Neural cell (in vitro differentiated cells): ENCODE results near the gene CALHM2. TPM values are rescaled to one million over a fixed set of nuclear protein-coding genes. Genes with fewer than 3 reads are reported as not detected.

Experiments used
- H2AFZ ChIP-seq: fragments of 200-600, 300-800 bp; sonication (generic), shearing (Covaris generic); 2 replicates; pipeline ENCODE4 v1.6.0; 2014; ENCODE audit warnings: low read depth, mild to moderate bottlenecking, antibody characterized with exemption, low read length, moderate library complexity
- H3F3A ChIP-seq: fragments of 200-600 bp; shearing (Covaris generic); 2 replicates; pipeline ENCODE4 v1.6.1; 2016; ENCODE audit warnings: mild to moderate bottlenecking, moderate library complexity, mixed read lengths, antibody characterized with exemption, low read length; ENCODE audit not compliant: insufficient read depth, poor library complexity, severe bottlenecking
- H3K27ac ChIP-seq: fragments of 200-600, 300-800 bp; sonication (generic), shearing (Covaris generic); 2 replicates; pipeline ENCODE4 v1.5.1; 2014; ENCODE audit warnings: mild to moderate bottlenecking, low read length, moderate library complexity
- H3K27me3 ChIP-seq: fragments of 300-800, 200-600 bp; sonication (generic), shearing (Covaris generic); 2 replicates; pipeline ENCODE4 v1.6.0; 2014; ENCODE audit warnings: mild to moderate bottlenecking, low read depth, low read length, moderate library complexity; ENCODE audit not compliant: insufficient read depth
- H3K36me3 ChIP-seq: fragments of 300-800, 200-600 bp; sonication (generic), shearing (Covaris generic); 2 replicates; pipeline ENCODE4 v1.5.1; 2014; ENCODE audit warnings: mild to moderate bottlenecking, antibody characterized with exemption, low read length, moderate library complexity; ENCODE audit not compliant: insufficient read depth
- H3K4me2 ChIP-seq: fragments of 300-800, 200-600 bp; sonication (generic), shearing (Covaris generic); 2 replicates; pipeline ENCODE4 v1.6.0; 2014; ENCODE audit warnings: mild to moderate bottlenecking, low read length
- H3K4me3 ChIP-seq: fragments of 300-800, 200-600 bp; sonication (generic), shearing (Covaris generic); 2 replicates; pipeline ENCODE4 v1.5.1; 2014; ENCODE audit warnings: mild to moderate bottlenecking, low read length, moderate library complexity
- H3K79me2 ChIP-seq: fragments of 200-600 bp; shearing (Covaris generic); replicated peaks from 2 replicates; pipeline ENCODE4 v1.6.0; 2014; ENCODE audit warnings: mild to moderate bottlenecking, low read length, moderate library complexity; ENCODE audit not compliant: insufficient read depth
- H3K9ac ChIP-seq: fragments of 300-800, 200-600 bp; sonication (generic), shearing (Covaris generic); 2 replicates; pipeline ENCODE4 v1.6.1; 2016; ENCODE audit warnings: mild to moderate bottlenecking, low read length, mixed read lengths
- H3K9me2 ChIP-seq: fragments of 200-600 bp; shearing (Covaris generic); 2 replicates; pipeline ENCODE4 v1.6.1; 2016; ENCODE audit warnings: mild to moderate bottlenecking, low read length, mixed read lengths; ENCODE audit not compliant: insufficient read depth
- H3K9me3 ChIP-seq: fragments of 200-600, 300-800 bp; sonication (generic), shearing (Covaris generic); 2 replicates; pipeline ENCODE4 v1.6.1; 2016; ENCODE audit warnings: mild to moderate bottlenecking, mixed run types, low read length, moderate library complexity, mixed read lengths
- H4K20me1 ChIP-seq: fragments of 200-600 bp; shearing (Covaris generic); 2 replicates; pipeline ENCODE4 v1.6.1; 2016; ENCODE audit warnings: mild to moderate bottlenecking, mixed run types; ENCODE audit not compliant: insufficient read depth
- CTCF ChIP-seq: fragments of 450-650 bp; IDR thresholded peaks from 2 replicates; pipeline ENCODE4 v1.5.1; 2014; ENCODE audit warnings: antibody characterized with exemption, mild to moderate bottlenecking, moderate library complexity; ENCODE audit not compliant: poor library complexity, severe bottlenecking
- EP300 ChIP-seq: fragments of 450-650 bp; conservative IDR thresholded peaks from 2 replicates; pipeline ENCODE4 v1.6.1; 2014; ENCODE audit warnings: antibody characterized with exemption, mild to moderate bottlenecking, moderate library complexity; ENCODE audit not compliant: poor library complexity, severe bottlenecking
- EZH2 ChIP-seq: fragments of 200-600, 300-800 bp; shearing (Covaris generic), sonication (generic); IDR thresholded peaks from 2 replicates; pipeline ENCODE4 v1.6.1; 2014; ENCODE audit warnings: antibody characterized with exemption, low read length, borderline replicate concordance, mild to moderate bottlenecking; ENCODE audit not compliant: insufficient read depth, poor library complexity, severe bottlenecking
- MXI1 ChIP-seq: fragments of 450-650 bp; conservative IDR thresholded peaks from 2 replicates; pipeline ENCODE4 v1.6.1; 2014; ENCODE audit warnings: antibody characterized with exemption, mild to moderate bottlenecking; ENCODE audit not compliant: poor library complexity, severe bottlenecking
- POLR2AphosphoS5 ChIP-seq: IDR thresholded peaks from 2 replicates; pipeline ENCODE4 v1.6.1; 2012
- RAD21 ChIP-seq: fragments of 450-650 bp; conservative IDR thresholded peaks from 2 replicates; pipeline ENCODE4 v1.6.1; 2014; ENCODE audit warnings: antibody characterized with exemption, mild to moderate bottlenecking, moderate library complexity
- REST ChIP-seq: IDR thresholded peaks from 2 replicates; pipeline ENCODE4 v1.6.1; 2012; ENCODE audit warnings: borderline replicate concordance
- SMC3 ChIP-seq: fragments of 450-650 bp; conservative IDR thresholded peaks from 2 replicates; pipeline ENCODE4 v1.6.1; 2014; ENCODE audit warnings: antibody characterized with exemption, mild to moderate bottlenecking, moderate library complexity; ENCODE audit not compliant: poor library complexity
- TAF1 ChIP-seq: IDR thresholded peaks from 2 replicates; pipeline ENCODE4 v1.6.1; 2012; ENCODE audit warnings: low read depth
- polyA plus RNA-seq: library from polyadenylated mRNA; depleted of rRNA; stranded (reverse); fragments of >200 nt; gene quantifications from 2 replicates; pipeline ENCODE4 v1.2.3, GENCODE V29; 2014

The CALHM2 gene
- polyA plus RNA-seq, 1 donor from 2014 or later: not detected

- no peaks in the 10 kb centered on the region for H3K27me3 ChIP-seq
- no peaks in the 10 kb centered on the region for H4K20me1 ChIP-seq
- no peak overlapping the region for H3K4me2 ChIP-seq
- H3K4me3 ChIP-seq: no peak overlapping the region
- H2AFZ ChIP-seq: no peak overlapping the region
- TF ChIP-seq RAD21: no peak
- TF ChIP-seq CTCF: no peak
- TF ChIP-seq POLR2AphosphoS5: no peak
- TF ChIP-seq MXI1: no peak
- TF ChIP-seq EP300: no peak
- no peak for TF ChIP-seq TAF1
- no peak for TF ChIP-seq EZH2
- TF ChIP-seq REST: no peak
- no peak for TF ChIP-seq SMC3
- no peaks in the 10 kb centered on the region for H3K79me2 ChIP-seq
- no peak overlapping the region for H3K27ac ChIP-seq
- H3F3A ChIP-seq: no peaks in the 10 kb centered on the region
- H3K9me2 ChIP-seq: no peaks in the 10 kb centered on the region
- no peaks in the 10 kb centered on the region for H3K36me3 ChIP-seq
- H3K9ac ChIP-seq: no peak overlapping the region
- no peaks in the 10 kb centered on the region for H3K9me3 ChIP-seq
These were observed 21.1 kb upstream of the CALHM2 start for GRCh38 chr10:103473261-103473671.

GRCh38 chr10:103472005-103472404, 19.8 kb upstream of the CALHM2 start:
- Histone ChIP-seq H3K36me3 (no peaks in the 10 kb centered on the region), H4K20me1 (no peaks in the 10 kb centered on the region), H3K27ac (no peak overlapping the region), H3F3A (no peaks in the 10 kb centered on the region), H3K4me2 (no peak overlapping the region), H3K4me3 (no peak overlapping the region), H3K9me2 (no peaks in the 10 kb centered on the region), H3K9me3 (no peaks in the 10 kb centered on the region), H2AFZ (no peak overlapping the region), H3K9ac (no peak overlapping the region), H3K27me3 (no peaks in the 10 kb centered on the region), H3K79me2 (no peaks in the 10 kb centered on the region)
- no peak for TF ChIP-seq RAD21
- TF ChIP-seq POLR2AphosphoS5: no peak
- TF ChIP-seq SMC3: no peak
- TF ChIP-seq TAF1: no peak
- TF ChIP-seq REST: no peak
- TF ChIP-seq CTCF: no peak
